Naive thymus-derived CD4-positive, alpha-beta T cell (primary cell): Measurements from ENCODE around the gene CHRNA10. TPM values are rescaled to one million over a fixed set of nuclear protein-coding genes. Genes with fewer than 3 reads are reported as not detected.

Experiments used
- ATAC-seq: fragments of 150-1000 bp; cut with Tn5 transposase; 2 replicates; pipeline ENCODE4 v1.10.0; 2021; ENCODE audit warnings: mild to moderate bottlenecking, moderate library complexity
- CTCF ChIA-PET: fragments of 350-600 bp; sonication (Branson Sonifier 250); formaldehyde crosslinking; loops from one replicate; lab custom pipeline; 2021; ENCODE audit warnings: antibody characterized with exemption; lab: Charles Lee
- POLR2A ChIA-PET: fragments of 350-600 bp; sonication (Branson Sonifier 250); formaldehyde crosslinking; loops from one replicate; lab custom pipeline; 2021; ENCODE audit warnings: antibody characterized with exemption, inconsistent platforms; lab: Charles Lee
- DNase-seq, 9 donors: peaks; one replicate each; pipeline versions ENCODE4 v3.0.0 to v3.0.0-alpha.2; 2020 to 2022; ENCODE audit warnings: mixed read lengths in 1 of 9
- H3K27ac ChIP-seq: one replicate; pipeline ENCODE4 v1.7.0; 2013; ENCODE audit warnings: mild to moderate bottlenecking, low read depth, low read length, moderate library complexity
- H3K27me3 ChIP-seq, 2 donors: one replicate each; pipeline ENCODE4 v1.7.0; 2013; ENCODE audit warnings: low read length in 2 of 2, mild to moderate bottlenecking in 2 of 2, moderate library complexity in 2 of 2; ENCODE audit not compliant: control insufficient read depth in 2 of 2, insufficient read depth in 2 of 2
- H3K36me3 ChIP-seq, 3 experiments: 1 replicate in 2 of 3; 2 replicates in 1 of 3; pipeline ENCODE4 v1.7.0; 2013; ENCODE audit warnings: low read length in 3 of 3, mild to moderate bottlenecking in 3 of 3, moderate library complexity in 1 of 3; ENCODE audit not compliant: insufficient read depth in 3 of 3, control insufficient read depth in 2 of 3
- H3K4me1 ChIP-seq, 2 donors: one replicate each; pipeline ENCODE4 v1.7.0; 2013; ENCODE audit warnings: low read length in 2 of 2, mild to moderate bottlenecking in 2 of 2, moderate library complexity in 1 of 2; ENCODE audit not compliant: control insufficient read depth in 2 of 2, insufficient read depth in 2 of 2
- H3K4me3 ChIP-seq: 2 replicates; pipeline ENCODE4 v1.7.0; 2013; ENCODE audit warnings: mild to moderate bottlenecking, low read length
- H3K9me3 ChIP-seq, 3 experiments: 1 replicate in 2 of 3; 2 replicates in 1 of 3; pipeline ENCODE4 v1.7.0; 2013; ENCODE audit warnings: low read length in 3 of 3; ENCODE audit not compliant: control insufficient read depth in 2 of 3
- H3K27ac Mint-ChIP-seq, 9 donors: one replicate each; pipeline ENCODE4 v1.8.0; 2020 to 2022; ENCODE audit warnings: mixed read lengths in 9 of 9, mild to moderate bottlenecking in 8 of 9, moderate library complexity in 5 of 9, inconsistent platforms in 2 of 9
- H3K27me3 Mint-ChIP-seq, 5 donors: one replicate each; pipeline ENCODE4 v1.8.0; 2021 to 2022; ENCODE audit warnings: mixed read lengths in 5 of 5, mild to moderate bottlenecking in 1 of 5
- H3K36me3 Mint-ChIP-seq, 5 donors: one replicate each; pipeline ENCODE4 v1.8.0; 2020 to 2022; ENCODE audit warnings: mixed read lengths in 5 of 5, mild to moderate bottlenecking in 3 of 5, inconsistent platforms in 1 of 5
- H3K4me1 Mint-ChIP-seq, 7 donors: one replicate each; pipeline ENCODE4 v1.8.0; 2020 to 2022; ENCODE audit warnings: mixed read lengths in 7 of 7, mild to moderate bottlenecking in 3 of 7, inconsistent platforms in 1 of 7
- H3K4me3 Mint-ChIP-seq, 10 donors: one replicate each; pipeline ENCODE4 v1.8.0; 2020 to 2022; ENCODE audit warnings: mild to moderate bottlenecking in 10 of 10, mixed read lengths in 10 of 10, moderate library complexity in 6 of 10, inconsistent platforms in 2 of 10
- H3K9me3 Mint-ChIP-seq, 11 donors: one replicate each; pipeline ENCODE4 v1.8.0; 2020 to 2022; ENCODE audit warnings: mixed read lengths in 11 of 11, mild to moderate bottlenecking in 4 of 11, inconsistent platforms in 1 of 11, moderate library complexity in 1 of 11
- intact Hi-C, 2 donors: fragments of 100-400 bp; cut with micrococcal nuclease; formaldehyde crosslinking; loops; one replicate each; pipeline ENCODE4 v1.15.1; 2023
- polyA plus RNA-seq, 2 donors: library from polyadenylated mRNA; unstranded; fragments of 300-500 nt; fragmentation: Illumina TruSeq; gene quantifications; one replicate each; pipeline ENCODE4 v1.2.3, GENCODE V29; 2021
- total RNA-seq, 6 experiments: library from RNA in 5 of 6; stranded (reverse) in 5 of 6; gene quantifications; 1 replicate in 5 of 6; 2 replicates in 1 of 6; pipeline ENCODE4 v1.2.3 and lab custom pipeline; 2021 to 2026

The CHRNA10 gene
- total and polyA plus RNA-seq, 7 experiments from 2014 or later = 0.24 to 5.8 (median 1.7) TPM; not detected in 1

- Mint-ChIP-seq H3K4me3 (no peak overlapping the region), H3K9me3 (no peaks in the 10 kb centered on the region), H3K27ac (peak overlapping the region in 1 of 9 donors; percentile 29), H3K27me3 (no peaks in the 10 kb centered on the region), H3K36me3 (peaks cover 22 to 55% (median 30%) of the 10 kb centered on the region in 5 donors), H3K4me1 (peaks cover 0 to 6% (median 0%) of the 10 kb centered on the region in 7 donors)
- ChIA-PET POLR2A (no interaction called here), CTCF (no interaction called here)
- DNase-seq = no peak
- no peaks in the 10 kb centered on the region for H3K27me3 ChIP-seq
- ATAC-seq = no peak
- no peaks in the 10 kb centered on the region for H3K4me1 ChIP-seq
- peaks cover 17 to 86% (median 17%) of the 10 kb centered on the region in 3 experiments for H3K36me3 ChIP-seq
- no peaks in the 10 kb centered on the region for H3K9me3 ChIP-seq
- no peak overlapping the region for H3K27ac ChIP-seq
- H3K4me3 ChIP-seq = no peak overlapping the region
- intact Hi-C loops = no loop called here
These were observed 29.7 kb upstream of the CHRNA10 start for GRCh38 chr11:3700910-3701309.

GRCh38 chr11:3700410-3700809 is 29.2 kb upstream of the CHRNA10 start:
- peaks cover 17 to 87% (median 20%) of the 10 kb centered on the region in 3 experiments for H3K36me3 ChIP-seq

GRCh38 chr11:3686751-3687150 is 15.6 kb upstream of the CHRNA10 start:
- H3K9me3 ChIP-seq = no peaks in the 10 kb centered on the region
- H3K27me3 ChIP-seq = no peaks in the 10 kb centered on the region
- H3K4me3 Mint-ChIP-seq = no peak overlapping the region
- H3K27ac ChIP-seq = no peak overlapping the region
- ATAC-seq (no peak), DNase-seq (no peak)
- ChIA-PET CTCF (no interaction called here), POLR2A (no interaction called here)
- H3K36me3 ChIP-seq = peaks cover 20 to 85% (median 27%) of the 10 kb centered on the region in 3 experiments
- no peaks in the 10 kb centered on the region for H3K9me3 Mint-ChIP-seq
- intact Hi-C loops = no loop called here
- H3K27me3 Mint-ChIP-seq = no peaks in the 10 kb centered on the region
- peak overlapping the region in 1 of 9 donors; percentile 55 for H3K27ac Mint-ChIP-seq
- no peak overlapping the region for H3K4me3 ChIP-seq
- peaks cover 21 to 50% (median 32%) of the 10 kb centered on the region in 5 donors for H3K36me3 Mint-ChIP-seq
- H3K4me1 ChIP-seq = peaks cover 0 to 4% of the 10 kb centered on the region in 2 donors
- peaks cover 0 to 14% (median 8%) of the 10 kb centered on the region in 7 donors for H3K4me1 Mint-ChIP-seq

More at GRCh38 chr11:3700410-3700809, 29.2 kb upstream of the CHRNA10 start:
- Mint-ChIP-seq H3K36me3 (peaks cover 21 to 57% (median 30%) of the 10 kb centered on the region in 5 donors), H3K27ac (peak overlapping the region in 3 of 9 donors; percentile 6 to 43 (median 29)), H3K9me3 (no peaks in the 10 kb centered on the region), H3K27me3 (no peaks in the 10 kb centered on the region), H3K4me1 (peaks cover 0 to 6% (median 0%) of the 10 kb centered on the region in 7 donors), H3K4me3 (no peak overlapping the region)
- intact Hi-C loops = no loop called here
- no peak for ATAC-seq
- POLR2A ChIA-PET = no interaction called here
- Histone ChIP-seq H3K27me3 (no peaks in the 10 kb centered on the region), H3K9me3 (no peaks in the 10 kb centered on the region), H3K4me1 (no peaks in the 10 kb centered on the region), H3K27ac (no peak overlapping the region), H3K4me3 (no peak overlapping the region)
- no peak for DNase-seq
- CTCF ChIA-PET = no interaction called here

- Histone ChIP-seq H3K4me3 (no peak overlapping the region), H3K4me1 (peaks cover 0 to 4% of the 10 kb centered on the region in 2 donors), H3K27me3 (no peaks in the 10 kb centered on the region), H3K27ac (no peak overlapping the region), H3K36me3 (peaks cover 14 to 85% (median 35%) of the 10 kb centered on the region in 3 experiments), H3K9me3 (no peaks in the 10 kb centered on the region)
- DNase-seq (no peak), ATAC-seq (no peak)
- ChIA-PET POLR2A (no interaction called here), CTCF (no interaction called here)
- Mint-ChIP-seq H3K4me1 (peaks cover under 1 to 15% (median 8%) of the 10 kb centered on the region in 7 donors), H3K9me3 (no peaks in the 10 kb centered on the region), H3K36me3 (peaks cover 23 to 54% (median 32%) of the 10 kb centered on the region in 5 donors), H3K27me3 (no peaks in the 10 kb centered on the region), H3K4me3 (no peak overlapping the region), H3K27ac (no peak overlapping the region)
- intact Hi-C loops = no loop called here
These were observed 14.7 kb upstream of the CHRNA10 start for GRCh38 chr11:3685923-3686322.

- H3K36me3 Mint-ChIP-seq = peaks cover 29 to 58% (median 35%) of the 10 kb centered on the region in 5 donors
- no peak overlapping the region for H3K27ac ChIP-seq
- peaks cover 3 to 15% (median 8%) of the 10 kb centered on the region in 7 donors for H3K4me1 Mint-ChIP-seq
- H3K9me3 Mint-ChIP-seq = peaks cover 0 to 1% (median 0%) of the 10 kb centered on the region in 11 donors
- ChIA-PET POLR2A (no interaction called here), CTCF (interaction anchor here (0.6 kb wide), 1 partner anchor 124 kb away, joined by 3 read pairs; no protein-coding TSS in a partner anchor)
- no peaks in the 10 kb centered on the region for H3K27me3 ChIP-seq
- H3K4me3 Mint-ChIP-seq = no peak overlapping the region
- no peak overlapping the region for H3K27ac Mint-ChIP-seq
- intact Hi-C loops = no loop called here
- no peak overlapping the region for H3K4me3 ChIP-seq
- no peaks in the 10 kb centered on the region for H3K27me3 Mint-ChIP-seq
- no peak for ATAC-seq
- H3K4me1 ChIP-seq = peaks cover 0 to 4% of the 10 kb centered on the region in 2 donors
- no peak for DNase-seq
- peaks cover 14 to 86% (median 39%) of the 10 kb centered on the region in 3 experiments for H3K36me3 ChIP-seq
- no peaks in the 10 kb centered on the region for H3K9me3 ChIP-seq
These were observed 13.6 kb upstream of the CHRNA10 start for GRCh38 chr11:3684819-3685172.

- peaks cover 34 to 63% (median 38%) of the 10 kb centered on the region in 5 donors for H3K36me3 Mint-ChIP-seq
- H3K9me3 Mint-ChIP-seq = peaks cover 0 to 1% (median 0%) of the 10 kb centered on the region in 11 donors
- POLR2A ChIA-PET = no interaction called here
- Histone ChIP-seq H3K4me3 (no peak overlapping the region), H3K36me3 (peaks cover 19 to 86% (median 44%) of the 10 kb centered on the region in 3 experiments), H3K9me3 (no peaks in the 10 kb centered on the region), H3K4me1 (peaks cover 0 to 4% of the 10 kb centered on the region in 2 donors), H3K27me3 (no peaks in the 10 kb centered on the region), H3K27ac (no peak overlapping the region)
- peak overlapping the region in 2 of 9 donors; percentile 32 to 53 for H3K27ac Mint-ChIP-seq
- no peaks in the 10 kb centered on the region for H3K27me3 Mint-ChIP-seq
- H3K4me1 Mint-ChIP-seq = peaks cover 3 to 15% (median 8%) of the 10 kb centered on the region in 7 donors
- intact Hi-C loops = no loop called here
- CTCF ChIA-PET = no interaction called here
- ATAC-seq (no peak), DNase-seq (no peak)
- no peak overlapping the region for H3K4me3 Mint-ChIP-seq
These were observed 13.1 kb upstream of the CHRNA10 start for GRCh38 chr11:3684129-3684818.
